LNCaP clone FGC (cell line): ENCODE results near the gene CNFN.

Experiments used
- DNase-seq: peaks from one replicate; pipeline ENCODE4 v3.0.0-alpha.2; 2011; ENCODE audit warnings: low read depth
- H3K4me3 ChIP-seq: 2 replicates; pipeline ENCODE4 v1.5.1; 2011; ENCODE audit warnings: mild to moderate bottlenecking, low read depth, low read length, control low read depth
- CTCF ChIP-seq: IDR thresholded peaks from 2 replicates; pipeline ENCODE4 v1.5.1; 2012; ENCODE audit warnings: mild to moderate bottlenecking; ENCODE audit not compliant: control insufficient read depth, insufficient read depth; ENCODE audit errors: extremely low read depth

CNFN gene

GRCh38 chr19:42352301-42353259 is 37.5 kb downstream of the CNFN start:
- no peak overlapping the region for H3K4me3 ChIP-seq
- TF ChIP-seq CTCF = no peak
- no peak for DNase-seq

- TF ChIP-seq CTCF = no peak
- no peak overlapping the region for H3K4me3 ChIP-seq
- no peak for DNase-seq
Measured at GRCh38 chr19:42351079-42351735, 38.9 kb downstream of the CNFN start.

GRCh38 chr19:42350417-42350816 is 39.7 kb downstream of the CNFN start:
- no peak for DNase-seq
- H3K4me3 ChIP-seq = no peak overlapping the region
- no peak for TF ChIP-seq CTCF

GRCh38 chr19:42349378-42350107 is 40.6 kb downstream of the CNFN start:
- no peak overlapping the region for H3K4me3 ChIP-seq
- DNase-seq = no peak
- no peak for TF ChIP-seq CTCF

GRCh38 chr19:42348211-42348610 is 41.9 kb downstream of the CNFN start:
- no peak for TF ChIP-seq CTCF
- no peak overlapping the region for H3K4me3 ChIP-seq

GRCh38 chr19:42345191-42345812 is 44.8 kb downstream of the CNFN start:
- DNase-seq = no peak
- no peak for TF ChIP-seq CTCF

More at GRCh38 chr19:42348211-42348610, 41.9 kb downstream of the CNFN start:
- no peak for DNase-seq

More at GRCh38 chr19:42345191-42345812, 44.8 kb downstream of the CNFN start:
- no peak overlapping the region for H3K4me3 ChIP-seq
